Measurements from ENCODE around the gene LRRC56.

DNA sequence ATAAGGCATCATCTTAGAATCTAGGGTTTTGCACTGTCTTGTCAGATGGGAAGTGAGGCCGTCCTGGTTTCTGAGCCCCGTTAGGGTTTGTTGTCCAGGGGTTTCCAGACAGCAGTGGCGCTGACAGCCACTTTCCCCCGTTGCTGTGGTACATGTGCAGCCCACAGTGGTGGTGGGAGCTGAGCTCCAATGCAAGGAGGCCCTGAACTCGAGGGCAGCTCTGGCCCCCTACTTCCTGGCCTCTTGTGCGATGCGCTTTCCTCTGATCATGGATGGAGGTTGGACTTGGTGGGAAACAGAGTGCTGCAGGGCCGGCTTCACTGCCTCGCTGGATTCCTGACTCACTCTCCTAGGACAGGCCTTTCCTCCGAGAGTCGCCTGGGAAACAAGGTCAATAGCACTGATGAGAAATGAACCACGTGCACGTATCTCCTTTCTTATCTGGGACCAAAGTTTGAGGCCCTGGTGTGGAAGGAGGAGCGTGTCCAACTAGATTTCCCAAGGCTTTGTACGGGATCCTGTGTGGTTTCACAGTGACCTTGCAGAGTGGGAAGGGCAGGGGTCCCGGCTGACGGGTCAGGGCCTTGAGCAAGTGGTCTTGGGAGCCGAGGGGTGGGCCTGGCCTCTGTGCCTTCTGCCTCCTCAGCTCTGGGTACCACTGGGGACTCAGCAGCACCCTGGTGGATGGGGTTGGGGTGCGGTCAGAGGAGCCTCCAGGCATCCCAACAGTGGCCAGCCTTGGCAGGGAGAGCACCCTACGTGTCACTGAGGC, 42.7 kb downstream of the LRRC56 start:
- TF ChIP-seq POLR2A (IDR thresholded peaks at IDR 0.05) = no peak
- TF ChIP-seq, protein P1, sequence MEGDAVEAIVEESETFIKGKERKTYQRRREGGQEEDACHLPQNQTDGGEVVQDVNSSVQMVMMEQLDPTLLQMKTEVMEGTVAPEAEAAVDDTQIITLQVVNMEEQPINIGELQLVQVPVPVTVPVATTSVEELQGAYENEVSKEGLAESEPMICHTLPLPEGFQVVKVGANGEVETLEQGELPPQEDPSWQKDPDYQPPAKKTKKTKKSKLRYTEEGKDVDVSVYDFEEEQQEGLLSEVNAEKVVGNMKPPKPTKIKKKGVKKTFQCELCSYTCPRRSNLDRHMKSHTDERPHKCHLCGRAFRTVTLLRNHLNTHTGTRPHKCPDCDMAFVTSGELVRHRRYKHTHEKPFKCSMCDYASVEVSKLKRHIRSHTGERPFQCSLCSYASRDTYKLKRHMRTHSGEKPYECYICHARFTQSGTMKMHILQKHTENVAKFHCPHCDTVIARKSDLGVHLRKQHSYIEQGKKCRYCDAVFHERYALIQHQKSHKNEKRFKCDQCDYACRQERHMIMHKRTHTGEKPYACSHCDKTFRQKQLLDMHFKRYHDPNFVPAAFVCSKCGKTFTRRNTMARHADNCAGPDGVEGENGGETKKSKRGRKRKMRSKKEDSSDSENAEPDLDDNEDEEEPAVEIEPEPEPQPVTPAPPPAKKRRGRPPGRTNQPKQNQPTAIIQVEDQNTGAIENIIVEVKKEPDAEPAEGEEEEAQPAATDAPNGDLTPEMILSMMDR (IDR thresholded peaks at IDR 0.05) = no peak

Data from heart left ventricle (tissue), 13 donors.